ENCODE data around the gene DXO.

DNA sequence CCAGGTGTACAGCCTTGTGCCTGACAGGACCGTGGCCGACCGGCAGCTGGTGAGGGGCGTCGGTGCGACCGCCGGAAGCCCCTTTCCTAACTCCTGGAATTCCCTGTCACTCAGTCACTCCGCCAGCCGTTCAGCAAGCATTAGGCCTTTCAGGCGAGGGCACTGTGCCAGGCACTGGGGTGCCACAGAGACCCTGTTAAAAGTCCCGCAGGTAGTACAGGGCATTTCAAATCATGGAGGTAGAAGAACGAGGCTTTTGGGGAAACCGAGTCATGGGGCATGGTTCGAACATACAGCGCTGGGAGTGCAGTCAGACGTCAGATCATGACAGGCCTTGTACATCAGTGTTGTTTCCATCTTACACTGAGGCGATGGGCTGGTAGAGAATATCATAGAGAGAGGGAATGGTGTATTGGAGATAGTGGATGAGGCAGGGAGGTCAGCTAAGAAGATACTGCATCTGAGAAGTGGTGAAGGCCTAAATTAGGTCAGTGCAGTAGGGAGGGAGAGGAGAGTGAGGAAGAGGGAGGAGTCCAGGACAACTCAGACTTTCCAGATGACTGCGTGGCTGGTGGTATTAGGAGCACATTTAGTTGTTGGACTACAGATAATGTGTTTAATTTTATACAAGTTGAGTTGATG is 892 bp upstream of the DXO start:
- TF ChIP-seq POLR2A (IDR thresholded peaks at IDR 0.05) = no peak
- TF ChIP-seq, protein P1, sequence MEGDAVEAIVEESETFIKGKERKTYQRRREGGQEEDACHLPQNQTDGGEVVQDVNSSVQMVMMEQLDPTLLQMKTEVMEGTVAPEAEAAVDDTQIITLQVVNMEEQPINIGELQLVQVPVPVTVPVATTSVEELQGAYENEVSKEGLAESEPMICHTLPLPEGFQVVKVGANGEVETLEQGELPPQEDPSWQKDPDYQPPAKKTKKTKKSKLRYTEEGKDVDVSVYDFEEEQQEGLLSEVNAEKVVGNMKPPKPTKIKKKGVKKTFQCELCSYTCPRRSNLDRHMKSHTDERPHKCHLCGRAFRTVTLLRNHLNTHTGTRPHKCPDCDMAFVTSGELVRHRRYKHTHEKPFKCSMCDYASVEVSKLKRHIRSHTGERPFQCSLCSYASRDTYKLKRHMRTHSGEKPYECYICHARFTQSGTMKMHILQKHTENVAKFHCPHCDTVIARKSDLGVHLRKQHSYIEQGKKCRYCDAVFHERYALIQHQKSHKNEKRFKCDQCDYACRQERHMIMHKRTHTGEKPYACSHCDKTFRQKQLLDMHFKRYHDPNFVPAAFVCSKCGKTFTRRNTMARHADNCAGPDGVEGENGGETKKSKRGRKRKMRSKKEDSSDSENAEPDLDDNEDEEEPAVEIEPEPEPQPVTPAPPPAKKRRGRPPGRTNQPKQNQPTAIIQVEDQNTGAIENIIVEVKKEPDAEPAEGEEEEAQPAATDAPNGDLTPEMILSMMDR (IDR thresholded peaks at IDR 0.05) = no peak

Data from lower leg skin (tissue), 3 donors.